ENCODE measurements around the gene SLC19A2.

Gene SLC19A2

GRCh38 chr1:169460191-169460833, 25.4 kb downstream of the SLC19A2 start:
- no peak for ATAC-seq
- no peak for TF ChIP-seq ZNF8 (CRISPR knock-in tag; IDR thresholded peaks at IDR 0.05)
- no peak for TF ChIP-seq ZNF565 (CRISPR knock-in tag; conservative IDR thresholded peaks at IDR 0.05; ENCODE audit: low read depth)
- TF ChIP-seq CSRNP3 (CRISPR knock-in tag; IDR thresholded peaks at IDR 0.05): no peak
- TF ChIP-seq ZNF70 (CRISPR knock-in tag; IDR thresholded peaks at IDR 0.05): no peak
- no peak for TF ChIP-seq ZC3H10 (CRISPR knock-in tag; IDR thresholded peaks at IDR 0.05)
- TF ChIP-seq GLIS3 (CRISPR knock-in tag; IDR thresholded peaks at IDR 0.05): no peak
- no peak for TF ChIP-seq POU6F1 (CRISPR knock-in tag; IDR thresholded peaks at IDR 0.05; ENCODE audit: borderline replicate concordance, low read depth)
- no peak for TF ChIP-seq TOX (CRISPR knock-in tag; IDR thresholded peaks at IDR 0.05; ENCODE audit: borderline replicate concordance)
- no peak for TF ChIP-seq ZFP30 (CRISPR knock-in tag; IDR thresholded peaks at IDR 0.05)
- TF ChIP-seq TCF4 (CRISPR knock-in tag; IDR thresholded peaks at IDR 0.05; ENCODE audit: borderline replicate concordance): no peak
- TF ChIP-seq ZFP3 (CRISPR knock-in tag; IDR thresholded peaks at IDR 0.05): no peak
- TF ChIP-seq PATZ1 (CRISPR knock-in tag; IDR thresholded peaks at IDR 0.05; ENCODE audit: borderline replicate concordance): no peak
- no peak for TF ChIP-seq SNAI2 (CRISPR knock-in tag; IDR thresholded peaks at IDR 0.05)

- no peak for ATAC-seq
- TF ChIP-seq CREB5 (CRISPR knock-in tag; IDR thresholded peaks at IDR 0.05; ENCODE audit: low read depth): no peak
- TF ChIP-seq ZFP30 (CRISPR knock-in tag; IDR thresholded peaks at IDR 0.05): peak; percentile 96
Measured at GRCh38 chr1:169457443-169457842, 28.3 kb downstream of the SLC19A2 start.

- no peak for ATAC-seq
- TF ChIP-seq CSDC2 (CRISPR knock-in tag; IDR thresholded peaks at IDR 0.05): no peak
Measured at GRCh38 chr1:169456029-169456428, 29.7 kb downstream of the SLC19A2 start.

GRCh38 chr1:169452921-169453320, 32.8 kb downstream of the SLC19A2 start:
- no peak for ATAC-seq
- no peak for TF ChIP-seq BACH2 (CRISPR knock-in tag; IDR thresholded peaks at IDR 0.05; ENCODE audit: borderline replicate concordance)
- TF ChIP-seq ARNTL (CRISPR knock-in tag; IDR thresholded peaks at IDR 0.05; ENCODE audit: borderline replicate concordance, low read depth): no peak
- no peak for TF ChIP-seq TSHZ2 (CRISPR knock-in tag; IDR thresholded peaks at IDR 0.05)
- TF ChIP-seq CSRNP3 (CRISPR knock-in tag; IDR thresholded peaks at IDR 0.05): no peak
- no peak for TF ChIP-seq POU6F1 (CRISPR knock-in tag; IDR thresholded peaks at IDR 0.05; ENCODE audit: borderline replicate concordance, low read depth)
- TF ChIP-seq TCF4 (CRISPR knock-in tag; IDR thresholded peaks at IDR 0.05; ENCODE audit: borderline replicate concordance): no peak
- TF ChIP-seq ZNF565 (CRISPR knock-in tag; conservative IDR thresholded peaks at IDR 0.05; ENCODE audit: low read depth): no peak
- no peak for TF ChIP-seq ZNF70 (CRISPR knock-in tag; IDR thresholded peaks at IDR 0.05)
- no peak for TF ChIP-seq TOX (CRISPR knock-in tag; IDR thresholded peaks at IDR 0.05; ENCODE audit: borderline replicate concordance)
- TF ChIP-seq RARB (CRISPR knock-in tag; IDR thresholded peaks at IDR 0.05): no peak
- TF ChIP-seq ZFP3 (CRISPR knock-in tag; IDR thresholded peaks at IDR 0.05): no peak
- no peak for TF ChIP-seq ZFP30 (CRISPR knock-in tag; IDR thresholded peaks at IDR 0.05)
- TF ChIP-seq CREB5 (CRISPR knock-in tag; IDR thresholded peaks at IDR 0.05; ENCODE audit: low read depth): no peak

Measured in SK-N-SH treated with all-trans-retinoic acid at 6 μM for 48 hours (cell line).